HCT116 (cell line): ENCODE data around the gene DIPK2B. TPM values are rescaled to one million over a fixed set of nuclear protein-coding genes. Genes with fewer than 3 reads are reported as not detected.

Experiments used
- ATAC-seq: fragments of 200-7000 bp; cut with Tn5 transposase; 2 replicates; pipeline ENCODE4 v1.9.1; 2020; ENCODE audit warnings: mild to moderate bottlenecking, moderate library complexity
- BruUV-seq: library from RNA; stranded (reverse); fragments of 400-500 nt; replicated peaks from 2 replicates; lab custom pipeline; 2021; lab: Mats Ljungman, UMichigan
- CTCF ChIA-PET: fragments of 300-600 bp; sonication (Branson Sonifier 250); formaldehyde crosslinking; loops from one replicate; lab custom pipeline; 2021; ENCODE audit warnings: antibody characterized with exemption; lab: Charles Lee
- POLR2A ChIA-PET: fragments of 300-600, 350-600 bp; sonication (Branson Sonifier 250); formaldehyde crosslinking; loops from one replicate; lab custom pipeline; 2021; ENCODE audit warnings: antibody characterized with exemption; lab: Charles Lee
- RAD21 ChIA-PET, 2 experiments: fragments of 300-600 bp; sonication (Branson Sonifier 250); formaldehyde crosslinking; loops; one replicate each; lab custom pipeline; 2023; ENCODE audit warnings: low total read pairs in 2 of 2; ENCODE audit not compliant: uncharacterized antibody in 2 of 2, unreplicated experiment in 2 of 2, low non-redundant PET in 1 of 2; lab: Charles Lee
- DNase-seq: peaks from one replicate; pipeline ENCODE4 v3.0.0-alpha.2; 2010; ENCODE audit warnings: low read depth, low spot score
- H2AFZ ChIP-seq: fragments of 200-600 bp; shearing (Covaris generic), sonication (generic); 2 replicates; pipeline ENCODE4 v1.6.1; 2017; ENCODE audit warnings: low read depth, mixed run types, mixed read lengths, antibody characterized with exemption, low read length; ENCODE audit not compliant: poor library complexity, severe bottlenecking
- H3K27ac ChIP-seq: 2 replicates; pipeline ENCODE4 v1.5.1; 2012; ENCODE audit warnings: low read depth, low read length
- H3K27me3 ChIP-seq: fragments of 200-600 bp; sonication (generic); 2 replicates; pipeline ENCODE4 v1.6.1; 2016; ENCODE audit warnings: mixed run types, low read length, mixed read lengths; ENCODE audit not compliant: insufficient read depth
- H3K36me3 ChIP-seq, 2 experiments: fragments of 200-500 bp in 1 of 2; fragments of 200-600 bp in 1 of 2; sonication (Bioruptor generic) in 1 of 2; sonication (generic) in 1 of 2; 2 replicates each; pipeline versions ENCODE4 v1.5.1 to v1.6.1; 2014 to 2016; ENCODE audit warnings: low read length in 2 of 2, inconsistent platforms in 1 of 2, mixed read lengths in 1 of 2, mixed run types in 1 of 2; ENCODE audit not compliant: insufficient read depth in 2 of 2, control insufficient read depth in 1 of 2
- H3K4me1 ChIP-seq, 2 experiments: fragments of 200-600 bp in 1 of 2; sonication (generic) in 1 of 2; 2 replicates each; pipeline versions ENCODE4 v1.5.1 to v1.6.1; 2012 to 2017; ENCODE audit warnings: low read length in 2 of 2, inconsistent platforms in 1 of 2, mild to moderate bottlenecking in 1 of 2, mixed read lengths in 1 of 2, mixed run types in 1 of 2, moderate library complexity in 1 of 2; ENCODE audit not compliant: insufficient read depth in 2 of 2, control insufficient read depth in 1 of 2
- H3K4me2 ChIP-seq: fragments of 200-600 bp; sonication (generic); 2 replicates; pipeline ENCODE4 v1.6.1; 2017; ENCODE audit warnings: mixed run types, low read length, mixed read lengths
- H3K4me3 ChIP-seq, 2 experiments: fragments of 200-600 bp in 1 of 2; sonication (generic) in 1 of 2; replicated peaks in 1 of 2; 2 replicates each; pipeline ENCODE4 v1.5.1; 2011 to 2016; ENCODE audit warnings: low read length in 2 of 2, control low read depth in 1 of 2, low read depth in 1 of 2, mild to moderate bottlenecking in 1 of 2, mixed read lengths in 1 of 2, mixed run types in 1 of 2
- H3K79me2 ChIP-seq: fragments of 200-600 bp; sonication (generic); 2 replicates; pipeline ENCODE4 v1.6.1; 2017; ENCODE audit warnings: mild to moderate bottlenecking, mixed run types, low read length, moderate library complexity, mixed read lengths; ENCODE audit not compliant: insufficient read depth
- H3K9ac ChIP-seq: fragments of 200-600 bp; sonication (generic); 2 replicates; pipeline ENCODE4 v1.6.1; 2016; ENCODE audit warnings: low read length, mixed read lengths
- H3K9me2 ChIP-seq: fragments of 200-600 bp; sonication (generic), shearing (Covaris generic); 2 replicates; pipeline ENCODE4 v1.6.1; 2017; ENCODE audit warnings: mixed run types, mild to moderate bottlenecking, moderate library complexity; ENCODE audit not compliant: insufficient read depth
- H3K9me3 ChIP-seq, 2 experiments: fragments of 200-500 bp in 1 of 2; fragments of 200-600 bp in 1 of 2; sonication (Bioruptor generic) in 1 of 2; sonication (generic) in 1 of 2; 2 replicates each; pipeline ENCODE4 v1.6.1; 2014 to 2017; ENCODE audit warnings: low read length in 2 of 2, mixed read lengths in 2 of 2, inconsistent platforms in 1 of 2, low read depth in 1 of 2, mild to moderate bottlenecking in 1 of 2, mixed run types in 1 of 2, moderate library complexity in 1 of 2; ENCODE audit not compliant: control insufficient read depth in 1 of 2, insufficient read depth in 1 of 2
- H4K20me1 ChIP-seq: fragments of 200-600 bp; sonication (generic), shearing (Covaris generic); 2 replicates; pipeline ENCODE4 v1.6.1; 2017; ENCODE audit warnings: mixed run types, mild to moderate bottlenecking, moderate library complexity; ENCODE audit not compliant: insufficient read depth
- EGR1 ChIP-seq: IDR thresholded peaks from 2 replicates; pipeline ENCODE4 v1.6.1; 2012; ENCODE audit warnings: low read depth
- ELF1 ChIP-seq: IDR thresholded peaks from 2 replicates; pipeline ENCODE4 v1.6.1; 2012; ENCODE audit warnings: low read depth, borderline replicate concordance
- EZH2 ChIP-seq: fragments of 200-600 bp; sonication (generic); IDR thresholded peaks from 2 replicates; pipeline ENCODE4 v1.6.1; 2017; ENCODE audit warnings: antibody characterized with exemption, mixed run types
- EZH2phosphoT487 ChIP-seq: fragments of 200-600 bp; IDR thresholded peaks from 2 replicates; pipeline ENCODE4 v1.6.1; 2018; ENCODE audit warnings: antibody characterized with exemption, borderline replicate concordance
- FOSL1 ChIP-seq: IDR thresholded peaks from 2 replicates; pipeline ENCODE4 v1.6.1; 2012; ENCODE audit warnings: low read depth
- JUND ChIP-seq: IDR thresholded peaks from 2 replicates; pipeline ENCODE4 v1.6.1; 2012
- POLR2A ChIP-seq: IDR thresholded peaks from 2 replicates; pipeline ENCODE4 v1.7.0; 2011; ENCODE audit warnings: borderline replicate concordance; ENCODE audit not compliant: insufficient read depth, insufficient read length; ENCODE audit errors: extremely low read depth
- POLR2AphosphoS5 ChIP-seq: IDR thresholded peaks from 2 replicates; pipeline ENCODE4 v1.6.1; 2011; ENCODE audit warnings: mild to moderate bottlenecking, low read depth, low read length, moderate library complexity
- RAD21 ChIP-seq: IDR thresholded peaks from 2 replicates; pipeline ENCODE4 v1.6.1; 2012; ENCODE audit warnings: low read depth, mild to moderate bottlenecking
- SIN3A ChIP-seq: IDR thresholded peaks from 2 replicates; pipeline ENCODE4 v1.6.1; 2012; ENCODE audit warnings: low read depth
- SP1 ChIP-seq: IDR thresholded peaks from 2 replicates; pipeline ENCODE4 v1.6.1; 2012; ENCODE audit warnings: low read depth
- TCF7L2 ChIP-seq: IDR thresholded peaks from 2 replicates; pipeline ENCODE4 v1.7.0; 2011; ENCODE audit warnings: borderline replicate concordance, inconsistent platforms; ENCODE audit not compliant: insufficient read depth, insufficient read length; ENCODE audit errors: extremely low read depth
- ZNF274 ChIP-seq: fragments of 200-500 bp; sonication (Bioruptor generic); IDR thresholded peaks from 2 replicates; pipeline ENCODE4 v1.6.1; 2014; ENCODE audit warnings: mild to moderate bottlenecking, low read depth, low read length, inconsistent platforms
- intact Hi-C: fragments of 100-400 bp; cut with micrococcal nuclease; formaldehyde crosslinking; loops from 2 replicates; pipeline ENCODE4 v1.10.0; 2022
- total RNA-seq: library from RNA; stranded (reverse); gene quantifications from one replicate; pipeline ENCODE4 v1.2.1, GENCODE V29; 2021; ENCODE audit not compliant: unreplicated experiment
- TF ChIP-seq, protein P1 (sequence below), 3 experiments: fragments of 200-600 bp in 1 of 3; sonication (generic) in 1 of 3; IDR thresholded peaks in 2 of 3; conservative IDR thresholded peaks in 1 of 3; 2 replicates each; pipeline ENCODE4 v1.5.1; 2012 to 2017; ENCODE audit warnings: low read depth in 2 of 3, low read length in 2 of 3, antibody characterized with exemption in 1 of 3, borderline replicate concordance in 1 of 3, control low read depth in 1 of 3, mild to moderate bottlenecking in 1 of 3, mixed read lengths in 1 of 3, mixed run types in 1 of 3, moderate library complexity in 1 of 3; ENCODE audit not compliant: insufficient read depth in 1 of 3

The DIPK2B gene
- total RNA-seq, 1 experiment from 2014 or later, result not detected

DNA sequence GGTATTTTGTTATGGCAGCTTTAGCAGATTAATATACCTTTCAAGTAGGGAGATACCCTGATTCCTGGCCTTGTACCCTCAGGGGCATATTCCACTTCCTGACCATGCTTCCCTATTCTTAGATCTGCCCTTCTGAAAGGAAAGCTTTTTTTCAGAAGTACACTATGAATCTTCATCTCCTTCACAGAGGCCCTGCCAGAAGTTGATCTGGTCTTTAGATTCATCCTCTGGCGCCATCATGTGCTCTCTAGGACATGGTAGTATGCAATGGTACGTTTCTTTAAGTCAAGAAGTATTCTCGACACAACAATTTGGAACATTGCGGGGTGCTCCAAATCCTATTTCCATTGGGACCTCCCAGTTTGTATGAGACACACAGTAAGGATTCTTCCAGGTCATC, 39.6 kb upstream of the DIPK2B start:
- Histone ChIP-seq H3K9ac (no peak overlapping the region), H3K9me3 (no peaks in the 10 kb centered on the region), H3K79me2 (no peaks in the 10 kb centered on the region), H3K27me3 (no peaks in the 10 kb centered on the region), H2AFZ (no peak overlapping the region), H3K27ac (no peak overlapping the region), H3K4me3 (no peak overlapping the region), H3K9me2 (no peaks in the 10 kb centered on the region), H3K4me1 (no peaks in the 10 kb centered on the region), H4K20me1 (no peaks in the 10 kb centered on the region), H3K4me2 (no peak overlapping the region), H3K36me3 (no peaks in the 10 kb centered on the region)
- no peak for ATAC-seq
- TF ChIP-seq, protein P1, sequence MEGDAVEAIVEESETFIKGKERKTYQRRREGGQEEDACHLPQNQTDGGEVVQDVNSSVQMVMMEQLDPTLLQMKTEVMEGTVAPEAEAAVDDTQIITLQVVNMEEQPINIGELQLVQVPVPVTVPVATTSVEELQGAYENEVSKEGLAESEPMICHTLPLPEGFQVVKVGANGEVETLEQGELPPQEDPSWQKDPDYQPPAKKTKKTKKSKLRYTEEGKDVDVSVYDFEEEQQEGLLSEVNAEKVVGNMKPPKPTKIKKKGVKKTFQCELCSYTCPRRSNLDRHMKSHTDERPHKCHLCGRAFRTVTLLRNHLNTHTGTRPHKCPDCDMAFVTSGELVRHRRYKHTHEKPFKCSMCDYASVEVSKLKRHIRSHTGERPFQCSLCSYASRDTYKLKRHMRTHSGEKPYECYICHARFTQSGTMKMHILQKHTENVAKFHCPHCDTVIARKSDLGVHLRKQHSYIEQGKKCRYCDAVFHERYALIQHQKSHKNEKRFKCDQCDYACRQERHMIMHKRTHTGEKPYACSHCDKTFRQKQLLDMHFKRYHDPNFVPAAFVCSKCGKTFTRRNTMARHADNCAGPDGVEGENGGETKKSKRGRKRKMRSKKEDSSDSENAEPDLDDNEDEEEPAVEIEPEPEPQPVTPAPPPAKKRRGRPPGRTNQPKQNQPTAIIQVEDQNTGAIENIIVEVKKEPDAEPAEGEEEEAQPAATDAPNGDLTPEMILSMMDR (IDR thresholded peaks at IDR 0.05 in 2 of 3, conservative IDR thresholded peaks at IDR 0.05 in 1 of 3; ENCODE audit: borderline replicate concordance in 1 of 3, insufficient read depth in 1 of 3, low read depth in 2 of 3, low read length in 2 of 3), result no peak
- TF ChIP-seq POLR2AphosphoS5 (no peak), ZNF274 (no peak), EGR1 (no peak), EZH2 (no peak), FOSL1 (no peak), EZH2phosphoT487 (no peak), SP1 (no peak), SIN3A (no peak), ELF1 (no peak), JUND (no peak), RAD21 (no peak), TCF7L2 (no peak), POLR2A (no peak)
- BruUV-seq, result no TSS peak
- ChIA-PET RAD21 (no interaction called here), CTCF (no interaction called here), POLR2A (no interaction called here)
- intact Hi-C loops, result no loop called here
- DNase-seq, result no peak
